HG02973 (cell line): ENCODE results near the gene RNU6-8.

Experiments used
- ATAC-seq: cut with Tn5 transposase; IDR thresholded peaks from one replicate; pipeline ENCODE4 v1.9.1; 2021; ENCODE audit warnings: moderate library complexity; ENCODE audit not compliant: unreplicated experiment

The RNU6-8 gene

GRCh38 chr14:32205984-32206383 is 2.9 kb upstream of the RNU6-8 start:
- peak; percentile 41 for ATAC-seq

- ATAC-seq = no peak
These were observed 2.5 kb upstream of the RNU6-8 start for GRCh38 chr14:32205554-32205953.

GRCh38 chr14:32203928-32204357 is 874 bp upstream of the RNU6-8 start:
- ATAC-seq = no peak

- no peak for ATAC-seq
These were observed 525 bp downstream of the RNU6-8 start for GRCh38 chr14:32202491-32202997.

GRCh38 chr14:32201816-32202490 is 1.1 kb downstream of the RNU6-8 start, which contains the start of gene RNU6-7:
TSS of gene RNU6-7 (plus strand) at chr14:32202045.
- ATAC-seq = no peak

- peak; percentile 52 for ATAC-seq
These were observed 1.8 kb downstream of the RNU6-8 start for GRCh38 chr14:32201193-32201815.

GRCh38 chr14:32200368-32201192 is 2.5 kb downstream of the RNU6-8 start:
- ATAC-seq = peak; percentile 29

GRCh38 chr14:32197919-32198318 is 5.2 kb downstream of the RNU6-8 start:
- peak; percentile 30 for ATAC-seq

GRCh38 chr14:32195636-32196035 is 7.4 kb downstream of the RNU6-8 start:
- no peak for ATAC-seq

- ATAC-seq = no peak
These were observed 9.5 kb downstream of the RNU6-8 start for GRCh38 chr14:32193532-32193931.

- no peak for ATAC-seq
These were observed 10.2 kb downstream of the RNU6-8 start for GRCh38 chr14:32192712-32193373.

GRCh38 chr14:32190673-32191072 is 12.4 kb downstream of the RNU6-8 start:
- ATAC-seq = no peak

GRCh38 chr14:32189811-32190210 is 13.3 kb downstream of the RNU6-8 start:
- ATAC-seq = no peak

- no peak for ATAC-seq
These were observed 16.8 kb downstream of the RNU6-8 start for GRCh38 chr14:32186248-32186647.

- ATAC-seq = no peak
These were observed 18.0 kb downstream of the RNU6-8 start for GRCh38 chr14:32185097-32185496.

- ATAC-seq = no peak
These were observed 19.7 kb downstream of the RNU6-8 start for GRCh38 chr14:32183151-32184058.

GRCh38 chr14:32171469-32171868 is 31.6 kb downstream of the RNU6-8 start:
- ATAC-seq = no peak

- ATAC-seq = no peak
These were observed 33.9 kb downstream of the RNU6-8 start for GRCh38 chr14:32169191-32169590.

- ATAC-seq = no peak
These were observed 35.2 kb downstream of the RNU6-8 start for GRCh38 chr14:32167907-32168306.

- ATAC-seq = no peak
These were observed 36.1 kb downstream of the RNU6-8 start for GRCh38 chr14:32166924-32167323.
